NCI-H146 (cell line): Measurements from ENCODE around the gene TRIP13.
A peak's percentile ranks its signal among the peaks of the same experiment; 100 is the strongest.
"Not testable (repeated sequence)": the region's sequence is repeated elsewhere in the genome, so short reads cannot be mapped to it uniquely, and the experiment has no call there.

ENCODE experiments used
- DNase-seq: peaks from one replicate; lab custom pipeline; 2025; lab: John Stamatoyannopoulos, UW

The TRIP13 gene

GRCh38 chr5:892394-893136, at the start of gene TRIP13, which contains the start of gene BRD9:
TSS of gene TRIP13 (plus strand) at chr5:892884. CDS start at chr5:892999, 115 bp downstream.
TSS of gene BRD9 (minus strand) at chr5:892801. CDS start at chr5:892657, 144 bp downstream.
- peak; percentile 83 for DNase-seq

GRCh38 chr5:843371-843770, 49.3 kb upstream of the TRIP13 start:
- DNase-seq: not testable (repeated sequence)

GRCh38 chr5:843926-844325, 48.8 kb upstream of the TRIP13 start:
- DNase-seq: not testable (repeated sequence)

GRCh38 chr5:844426-844825, 48.3 kb upstream of the TRIP13 start:
- not testable (repeated sequence) for DNase-seq

- peak; percentile 19 for DNase-seq
Measured at GRCh38 chr5:845031-845675, 47.5 kb upstream of the TRIP13 start.

- DNase-seq: not testable (repeated sequence)
Measured at GRCh38 chr5:845676-846601, 46.7 kb upstream of the TRIP13 start.

- DNase-seq: not testable (repeated sequence)
Measured at GRCh38 chr5:846602-847091, 46.0 kb upstream of the TRIP13 start.

GRCh38 chr5:847212-847611, 45.5 kb upstream of the TRIP13 start:
- DNase-seq: not testable (repeated sequence)

GRCh38 chr5:847736-848135, 44.9 kb upstream of the TRIP13 start:
- DNase-seq: not testable (repeated sequence)

GRCh38 chr5:848671-849111, 44.0 kb upstream of the TRIP13 start:
- DNase-seq: no peak

- no peak for DNase-seq
Measured at GRCh38 chr5:849651-850301, 42.9 kb upstream of the TRIP13 start.

GRCh38 chr5:850511-851006, 42.1 kb upstream of the TRIP13 start, which contains the start of gene ZDHHC11:
TSS of gene ZDHHC11 (minus strand) at chr5:850986. CDS start at chr5:850602, 384 bp downstream.
- peak; percentile 85 for DNase-seq

- no peak for DNase-seq
Measured at GRCh38 chr5:851076-851475, 41.6 kb upstream of the TRIP13 start.

- no peak for DNase-seq
Measured at GRCh38 chr5:851553-851952, 41.1 kb upstream of the TRIP13 start.

GRCh38 chr5:852018-852417, 40.7 kb upstream of the TRIP13 start:
- DNase-seq: no peak

- DNase-seq: no peak
Measured at GRCh38 chr5:852431-853401, 40.0 kb upstream of the TRIP13 start.

- DNase-seq: not testable (repeated sequence)
Measured at GRCh38 chr5:853416-854090, 39.1 kb upstream of the TRIP13 start.

GRCh38 chr5:854217-854616, 38.5 kb upstream of the TRIP13 start:
- no peak for DNase-seq
